Keratinocyte (primary cell): ENCODE results near the gene SHANK1. TPM values are rescaled to one million over a fixed set of nuclear protein-coding genes. Genes with fewer than 3 reads are reported as not detected.
A peak's percentile ranks its signal among the peaks of the same experiment; 100 is the strongest.

Experiments
- DNase-seq: peaks from one replicate; pipeline ENCODE4 v3.0.0-alpha.2; 2011; ENCODE audit warnings: low read depth, missing footprints, low spot score
- FAIRE-seq: peaks from 2 replicates; lab custom pipeline; 2011; peaks lifted over from hg19 to GRCh38; lab: Jason Lieb, UNC
- H2AFZ ChIP-seq: 2 replicates; pipeline ENCODE4 v1.6.0; 2012; ENCODE audit warnings: low read length, control low read depth, inconsistent platforms; ENCODE audit not compliant: control insufficient read depth
- H3K27ac ChIP-seq: 2 replicates; pipeline ENCODE4 v1.5.1; 2011; ENCODE audit warnings: low read length; ENCODE audit not compliant: control insufficient read depth, insufficient read depth
- H3K27me3 ChIP-seq: 3 replicates; pipeline ENCODE4 v1.6.0; 2011; ENCODE audit warnings: low read length; ENCODE audit not compliant: control insufficient read depth, insufficient read depth; ENCODE audit errors: extremely low read depth
- H3K36me3 ChIP-seq, 2 experiments: 2 replicates in 1 of 2; 3 replicates in 1 of 2; pipeline ENCODE4 v1.5.1; 2011; ENCODE audit warnings: low read length in 2 of 2, mild to moderate bottlenecking in 1 of 2; ENCODE audit not compliant: control insufficient read depth in 2 of 2, insufficient read depth in 2 of 2; ENCODE audit errors: extremely low read depth in 1 of 2
- H3K4me1 ChIP-seq: 3 replicates; pipeline ENCODE4 v1.5.1; 2011; ENCODE audit warnings: low read length; ENCODE audit not compliant: control insufficient read depth, insufficient read depth; ENCODE audit errors: extremely low read depth
- H3K4me2 ChIP-seq: 3 replicates; pipeline ENCODE4 v1.6.0; 2011; ENCODE audit warnings: low read depth, low read length; ENCODE audit not compliant: control insufficient read depth, insufficient read depth; ENCODE audit errors: extremely low read depth
- H3K4me3 ChIP-seq, 3 experiments: fragments of 200-600 bp in 1 of 3; sonication (generic) in 1 of 3; 2 replicates in 2 of 3; 3 replicates in 1 of 3; pipeline ENCODE4 v1.5.1; 2011 to 2016; ENCODE audit warnings: low read length in 3 of 3, mild to moderate bottlenecking in 3 of 3, control low read depth in 2 of 3, inconsistent platforms in 1 of 3, low read depth in 1 of 3, mixed read lengths in 1 of 3, mixed run types in 1 of 3, moderate library complexity in 1 of 3; ENCODE audit not compliant: control insufficient read depth in 2 of 3, insufficient read depth in 2 of 3; ENCODE audit errors: extremely low read depth in 1 of 3
- H3K79me2 ChIP-seq: 2 replicates; pipeline ENCODE4 v1.6.0; 2012; ENCODE audit warnings: low read length; ENCODE audit not compliant: control insufficient read depth, insufficient read depth
- H3K9ac ChIP-seq: 3 replicates; pipeline ENCODE4 v1.6.0; 2011; ENCODE audit warnings: low read length; ENCODE audit not compliant: control insufficient read depth, insufficient read depth; ENCODE audit errors: extremely low read depth
- H3K9me1 ChIP-seq: 3 replicates; pipeline ENCODE4 v1.6.0; 2011; ENCODE audit warnings: low read length; ENCODE audit not compliant: control insufficient read depth, insufficient read depth; ENCODE audit errors: extremely low read depth
- H3K9me3 ChIP-seq: 2 replicates; pipeline ENCODE4 v1.5.1; 2012; ENCODE audit warnings: low read depth, low read length; ENCODE audit not compliant: control insufficient read depth
- H4K20me1 ChIP-seq: 3 replicates; pipeline ENCODE4 v1.6.0; 2011; ENCODE audit warnings: low read length; ENCODE audit not compliant: control insufficient read depth, insufficient read depth; ENCODE audit errors: extremely low read depth
- CTCF ChIP-seq, 3 experiments: IDR thresholded peaks in 1 of 3; conservative IDR thresholded peaks in 1 of 3; optimal IDR thresholded peaks in 1 of 3; 2 replicates in 2 of 3; 3 replicates in 1 of 3; pipeline versions ENCODE3 to v1.5.1; 2011; ENCODE audit warnings: low read length in 3 of 3, mild to moderate bottlenecking in 3 of 3, moderate library complexity in 2 of 3, control low read depth in 1 of 3, inconsistent platforms in 1 of 3; ENCODE audit not compliant: insufficient read depth in 2 of 3; ENCODE audit errors: extremely low read depth in 1 of 3
- EZH2 ChIP-seq: IDR thresholded peaks from one replicate; pipeline ENCODE4 v1.6.1; 2012; ENCODE audit warnings: inconsistent platforms, mild to moderate bottlenecking, low read length, moderate library complexity
- dilution Hi-C: fragments of 300-500 bp; cut with MboI; formaldehyde crosslinking; loops from one replicate; pipeline ENCODE4 v1.7.0; 2020; ENCODE audit warnings: low sequenced_read_pairs; ENCODE audit not compliant: extremely low pct_ligation_motif_present
- polyA plus RNA-seq, 5 experiments: library from polyadenylated mRNA; depleted of rRNA in 3 of 5; stranded (reverse) in 3 of 5; stranded (forward) in 1 of 5; unstranded in 1 of 5; fragments of >200 nt; gene quantifications; 1 replicate in 1 of 5; 2 replicates in 3 of 5; 3 replicates in 1 of 5; pipeline versions ENCODE4 v1.2.1 to v1.2.3, GENCODE V29; 2011 to 2012; ENCODE audit warnings: missing spikeins in 2 of 5, low read depth in 1 of 5, low replicate concordance in 1 of 5

Gene SHANK1
- polyA plus RNA-seq, 1 donor (not counting 4 experiments of a cell fraction or from before 2014, with no cell fraction given): 0.51 TPM

- H4K20me1 ChIP-seq: peaks cover 2% of the 10 kb centered on the region
- FAIRE-seq: no peak
- H3K9me3 ChIP-seq: no peaks in the 10 kb centered on the region
- no peaks in the 10 kb centered on the region for H3K9me1 ChIP-seq
- H3K4me1 ChIP-seq: no peaks in the 10 kb centered on the region
- dilution Hi-C loops: no loop called here
- H2AFZ ChIP-seq: no peak overlapping the region
- H3K27me3 ChIP-seq: peaks cover 55% of the 10 kb centered on the region
- H3K36me3 ChIP-seq: no peaks in the 10 kb centered on the region
- no peak overlapping the region for H3K9ac ChIP-seq
- no peak for TF ChIP-seq CTCF (optimal IDR thresholded peaks at IDR 0.05 in 1 of 3, IDR thresholded peaks at IDR 0.05 in 1 of 3, conservative IDR thresholded peaks at IDR 0.05 in 1 of 3; ENCODE audit: extremely low read depth in 1 of 3, insufficient read depth in 2 of 3, low read length in 3 of 3)
- TF ChIP-seq EZH2: peak; percentile 45
- no peak overlapping the region for H3K27ac ChIP-seq
- H3K79me2 ChIP-seq: no peaks in the 10 kb centered on the region
- H3K4me3 ChIP-seq: no peak overlapping the region
- no peak for DNase-seq
- H3K4me2 ChIP-seq: no peak overlapping the region
Observed at GRCh38 chr19:50668416-50668815, 51.2 kb downstream of the SHANK1 start.

- H3K27me3 ChIP-seq: peaks cover 49% of the 10 kb centered on the region
- no peak overlapping the region for H2AFZ ChIP-seq
- no peaks in the 10 kb centered on the region for H3K36me3 ChIP-seq
- no peak overlapping the region for H3K4me2 ChIP-seq
- H3K9me3 ChIP-seq: no peaks in the 10 kb centered on the region
- H4K20me1 ChIP-seq: peaks cover 2% of the 10 kb centered on the region
- H3K4me1 ChIP-seq: no peaks in the 10 kb centered on the region
- H3K9ac ChIP-seq: no peak overlapping the region
- no peak for DNase-seq
- no peaks in the 10 kb centered on the region for H3K79me2 ChIP-seq
- no peak overlapping the region for H3K4me3 ChIP-seq
- H3K9me1 ChIP-seq: no peaks in the 10 kb centered on the region
- dilution Hi-C loops: no loop called here
- TF ChIP-seq EZH2 (peak; percentile 79), CTCF (optimal IDR thresholded peaks at IDR 0.05 in 1 of 3, IDR thresholded peaks at IDR 0.05 in 1 of 3, conservative IDR thresholded peaks at IDR 0.05 in 1 of 3; ENCODE audit: extremely low read depth in 1 of 3, insufficient read depth in 2 of 3, low read length in 3 of 3) (no peak)
- no peak overlapping the region for H3K27ac ChIP-seq
- no peak for FAIRE-seq
Observed at GRCh38 chr19:50667759-50668231, 51.8 kb downstream of the SHANK1 start.
